CD4-positive, alpha-beta memory T cell (primary cell): Measurements from ENCODE around the gene RCE1. TPM values are rescaled to one million over a fixed set of nuclear protein-coding genes. Genes with fewer than 3 reads are reported as not detected.
"Not testable (repeated sequence)": the region's sequence is repeated elsewhere in the genome, so short reads cannot be mapped to it uniquely, and the experiment has no call there.

ENCODE experiments used
- CTCF ChIA-PET: fragments of 350-600 bp; sonication (Branson Sonifier 250); formaldehyde crosslinking; loops from one replicate; lab custom pipeline; 2021; ENCODE audit warnings: inconsistent platforms; ENCODE audit not compliant: partially characterized antibody; lab: Charles Lee
- POLR2A ChIA-PET: fragments of 350-600 bp; sonication (Branson Sonifier 250); formaldehyde crosslinking; loops from one replicate; lab custom pipeline; 2021; ENCODE audit not compliant: partially characterized antibody; lab: Charles Lee
- DNase-seq, 5 donors: peaks; one replicate each; pipeline versions ENCODE4 v3.0.0 to v3.0.0-alpha.2; 2020 to 2022; ENCODE audit warnings: mixed read lengths in 1 of 5
- H3K27ac ChIP-seq: one replicate; pipeline ENCODE4 v1.7.0; 2013; ENCODE audit warnings: low read depth, low read length
- H3K27me3 ChIP-seq: 2 replicates; pipeline ENCODE4 v1.7.0; 2013; ENCODE audit warnings: mild to moderate bottlenecking, low read length, moderate library complexity; ENCODE audit not compliant: insufficient read depth
- H3K36me3 ChIP-seq: 2 replicates; pipeline ENCODE4 v1.7.0; 2013; ENCODE audit warnings: mild to moderate bottlenecking, low read length, moderate library complexity; ENCODE audit not compliant: insufficient read depth
- H3K4me1 ChIP-seq: 2 replicates; pipeline ENCODE4 v1.7.0; 2013; ENCODE audit warnings: mild to moderate bottlenecking, low read length, moderate library complexity; ENCODE audit not compliant: insufficient read depth
- H3K4me3 ChIP-seq, 2 donors: one replicate each; pipeline ENCODE4 v1.7.0; 2013; ENCODE audit warnings: low read length in 2 of 2, mild to moderate bottlenecking in 1 of 2
- H3K9me3 ChIP-seq, 2 donors: one replicate each; pipeline ENCODE4 v1.7.0; 2013; ENCODE audit warnings: low read length in 2 of 2, control low read depth in 1 of 2; ENCODE audit not compliant: control insufficient read depth in 1 of 2
- H3K27ac Mint-ChIP-seq, 7 donors: one replicate each; pipeline ENCODE4 v1.8.0; 2020 to 2021; ENCODE audit warnings: mixed read lengths in 7 of 7, mild to moderate bottlenecking in 6 of 7, inconsistent platforms in 3 of 7, moderate library complexity in 3 of 7
- H3K27me3 Mint-ChIP-seq, 2 donors: one replicate each; pipeline ENCODE4 v1.8.0; 2020 to 2021; ENCODE audit warnings: mixed read lengths in 2 of 2
- H3K36me3 Mint-ChIP-seq, 2 donors: one replicate each; pipeline ENCODE4 v1.8.0; 2020 to 2021; ENCODE audit warnings: mixed read lengths in 2 of 2, inconsistent platforms in 1 of 2, mild to moderate bottlenecking in 1 of 2
- H3K4me1 Mint-ChIP-seq, 4 donors: one replicate each; pipeline ENCODE4 v1.8.0; 2020 to 2021; ENCODE audit warnings: mixed read lengths in 4 of 4, mild to moderate bottlenecking in 1 of 4
- H3K4me3 Mint-ChIP-seq, 8 donors: one replicate each; pipeline ENCODE4 v1.8.0; 2020 to 2021; ENCODE audit warnings: mixed read lengths in 8 of 8, mild to moderate bottlenecking in 7 of 8, moderate library complexity in 6 of 8, inconsistent platforms in 3 of 8
- H3K9me3 Mint-ChIP-seq, 8 donors: one replicate each; pipeline ENCODE4 v1.8.0; 2020 to 2021; ENCODE audit warnings: mixed read lengths in 8 of 8, mild to moderate bottlenecking in 5 of 8, inconsistent platforms in 3 of 8, moderate library complexity in 1 of 8
- intact Hi-C: fragments of 100-400 bp; cut with micrococcal nuclease; formaldehyde crosslinking; loops from one replicate; pipeline ENCODE4 v1.15.1; 2023
- polyA plus RNA-seq, 2 donors: library from polyadenylated mRNA; unstranded; fragments of 300-500 nt; fragmentation: Illumina TruSeq; gene quantifications; one replicate each; pipeline ENCODE4 v1.2.3, GENCODE V29; 2021
- total RNA-seq, 2 experiments: library from RNA; stranded (reverse); gene quantifications; one replicate each; pipeline ENCODE4 v1.2.3, GENCODE V29; 2021

The RCE1 gene
- total RNA-seq (10 to 100 TPM; 30.0 to 34.5 TPM), polyA plus RNA-seq (10 to 100 TPM; 23.3 to 31.3 TPM)

- intact Hi-C loops: loop anchor here (1.0 to 2.0 kb wide), 6 partner anchors 13 to 498 kb away; partner anchors contain the start of genes BRMS1, CCDC87, CCS and MRPL11
- H3K36me3 ChIP-seq: peaks cover 7% of the 10 kb centered on the region
- H3K27ac Mint-ChIP-seq: peak within 1 kb of the TSS; percentile 91 to 98 (median 96)
- POLR2A ChIA-PET: interaction anchor here (0.6 to 6.0 kb wide), 40 partner anchors 9 to 1225 kb away, joined by 3 to 122 read pairs (median 4); partner anchors contain the start of genes ACTN3, BBS1, BRMS1 and DPP3
- CTCF ChIA-PET: interaction anchor here (1.2 to 1.8 kb wide), 3 partner anchors 9 to 164 kb away, joined by 3 to 6 read pairs (median 4); no protein-coding TSS in a partner anchor
- H3K27me3 ChIP-seq: no peaks in the 10 kb centered on the region
- H3K4me3 ChIP-seq: peak within 1 kb of the TSS; percentile 88 to 96
- H3K36me3 Mint-ChIP-seq: peaks cover 8 to 46% of the 10 kb centered on the region in 2 donors
- H3K4me1 Mint-ChIP-seq: peaks cover 33 to 55% (median 44%) of the 10 kb centered on the region in 4 donors
- H3K27ac ChIP-seq: peak within 1 kb of the TSS; percentile 97
- peaks cover 50% of the 10 kb centered on the region for H3K4me1 ChIP-seq
- H3K9me3 Mint-ChIP-seq: peaks cover 0 to 5% (median 0%) of the 10 kb centered on the region in 8 donors
- peak within 1 kb of the TSS; percentile 87 to 96 (median 93) for H3K4me3 Mint-ChIP-seq
- H3K9me3 ChIP-seq: no peaks in the 10 kb centered on the region
- H3K27me3 Mint-ChIP-seq: no peaks in the 10 kb centered on the region
- DNase-seq: peak; percentile 85 to 93 (median 90)
These were observed at the start of gene RCE1 for GRCh38 chr11:66842896-66843775. Gene RCE1, plus strand, starts transcription at chr11:66843441. Its CDS starts 15 bp downstream, at chr11:66843456.

- H3K36me3 Mint-ChIP-seq: peaks cover 3 to 17% of the 10 kb centered on the region in 2 donors
- intact Hi-C loops, H3K9me3 Mint-ChIP-seq, H3K36me3 ChIP-seq, POLR2A ChIA-PET, DNase-seq, H3K4me1 Mint-ChIP-seq, H3K4me1 ChIP-seq, H3K27ac ChIP-seq, CTCF ChIA-PET, H3K4me3 Mint-ChIP-seq, H3K9me3 ChIP-seq, H3K27ac Mint-ChIP-seq, H3K27me3 Mint-ChIP-seq, H3K4me3 ChIP-seq, H3K27me3 ChIP-seq: not testable (repeated sequence)
These were observed 43.4 kb upstream of the RCE1 start for GRCh38 chr11:66799815-66800214.

DNA sequence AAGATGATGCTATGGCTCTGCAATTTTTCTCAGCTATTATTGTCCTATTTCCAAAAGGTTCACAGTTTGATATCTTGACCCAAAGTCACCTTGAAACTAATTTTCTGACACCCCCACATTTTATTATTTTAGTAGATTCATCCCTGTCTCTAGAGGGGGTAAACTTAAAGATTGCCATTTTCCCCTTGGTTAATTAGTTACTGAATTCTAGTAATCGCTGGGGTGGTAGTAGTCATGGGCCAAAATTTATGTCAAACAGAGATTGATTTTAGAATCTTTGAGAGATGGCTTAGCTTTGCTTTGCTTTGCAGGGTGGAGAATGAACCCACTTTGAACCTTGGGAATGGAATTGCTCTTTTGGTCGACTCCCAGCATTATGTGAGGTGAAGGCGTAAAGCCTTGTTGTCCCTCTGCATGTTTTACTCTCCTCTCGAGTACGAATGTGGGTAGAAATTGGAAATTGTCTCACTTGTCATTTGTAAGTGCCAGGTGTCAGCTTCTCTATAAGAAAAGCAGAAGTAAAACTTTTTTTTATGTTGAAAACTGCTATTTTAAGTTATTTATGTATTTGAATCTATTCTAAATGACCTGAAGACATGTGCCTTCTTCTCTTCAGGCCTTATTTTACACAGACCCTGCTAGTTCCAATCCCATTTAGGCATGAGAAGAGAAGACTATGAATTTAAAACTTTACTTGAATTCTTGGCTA lies 42.4 kb upstream of the RCE1 start:
- CTCF ChIA-PET: no interaction called here

DNA sequence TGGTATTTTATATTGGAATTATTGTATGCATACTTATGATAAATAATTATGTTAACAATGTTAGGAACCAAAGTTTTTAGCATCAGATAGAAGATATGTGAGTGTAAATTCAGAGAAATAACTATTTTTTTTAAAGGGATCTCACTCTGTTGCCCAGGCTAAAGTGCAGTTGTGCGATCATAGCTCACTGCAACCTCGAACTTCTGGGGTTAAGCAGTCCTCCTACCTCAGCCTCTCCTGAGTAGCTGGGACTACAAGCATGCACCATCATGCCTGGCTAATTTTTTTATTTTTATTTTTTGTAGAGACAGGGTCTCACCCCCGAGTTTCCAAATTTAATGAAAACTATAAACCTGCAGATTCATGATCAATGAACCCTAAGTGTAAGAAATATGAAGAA lies 33.6 kb upstream of the RCE1 start:
- Mint-ChIP-seq H3K27me3 (no peaks in the 10 kb centered on the region), H3K4me1 (no peaks in the 10 kb centered on the region), H3K4me3 (peak overlapping the region in 1 of 8 donors; percentile 43), H3K27ac (no peak overlapping the region), H3K36me3 (peaks cover 11 to 21% of the 10 kb centered on the region in 2 donors), H3K9me3 (peaks cover 0 to 2% (median 0%) of the 10 kb centered on the region in 8 donors)
- Histone ChIP-seq H3K36me3 (no peaks in the 10 kb centered on the region), H3K4me3 (no peak overlapping the region), H3K27me3 (no peaks in the 10 kb centered on the region), H3K4me1 (no peaks in the 10 kb centered on the region), H3K27ac (no peak overlapping the region), H3K9me3 (no peaks in the 10 kb centered on the region)
- no peak for DNase-seq
- intact Hi-C loops: no loop called here
- ChIA-PET CTCF (no interaction called here), POLR2A (no interaction called here)

More for the DNA sequence above, 42.4 kb upstream of the RCE1 start:
- no peak for DNase-seq
- no peak overlapping the region for H3K4me3 Mint-ChIP-seq
- peaks cover 0 to 2% (median 0%) of the 10 kb centered on the region in 8 donors for H3K9me3 Mint-ChIP-seq
- no peaks in the 10 kb centered on the region for H3K27me3 Mint-ChIP-seq
- Histone ChIP-seq H3K4me3 (no peak overlapping the region), H3K27me3 (no peaks in the 10 kb centered on the region), H3K9me3 (no peaks in the 10 kb centered on the region), H3K27ac (no peak overlapping the region), H3K4me1 (no peaks in the 10 kb centered on the region), H3K36me3 (no peaks in the 10 kb centered on the region)
- H3K27ac Mint-ChIP-seq: no peak overlapping the region
- no peaks in the 10 kb centered on the region for H3K4me1 Mint-ChIP-seq
- POLR2A ChIA-PET: interaction anchor here (0.6 kb wide), 1 partner anchor 150 kb away, joined by 3 read pairs; no protein-coding TSS in a partner anchor
- H3K36me3 Mint-ChIP-seq: peaks cover 4 to 21% of the 10 kb centered on the region in 2 donors
- intact Hi-C loops: no loop called here

GRCh38 chr11:66810576-66811185 lies 32.6 kb upstream of the RCE1 start:
- POLR2A ChIA-PET: no interaction called here
- no peaks in the 10 kb centered on the region for H3K4me1 ChIP-seq
- H3K36me3 Mint-ChIP-seq: peaks cover 11 to 17% of the 10 kb centered on the region in 2 donors
- CTCF ChIA-PET: no interaction called here
- no peak overlapping the region for H3K4me3 Mint-ChIP-seq
- H3K27ac ChIP-seq: no peak overlapping the region
- no peaks in the 10 kb centered on the region for H3K36me3 ChIP-seq
- H3K27me3 Mint-ChIP-seq: no peaks in the 10 kb centered on the region
- no peaks in the 10 kb centered on the region for H3K4me1 Mint-ChIP-seq
- intact Hi-C loops: no loop called here
- no peaks in the 10 kb centered on the region for H3K27me3 ChIP-seq
- peak overlapping the region in 1 of 7 donors; percentile 37 for H3K27ac Mint-ChIP-seq
- no peaks in the 10 kb centered on the region for H3K9me3 ChIP-seq
- no peak for DNase-seq
- peaks cover 0 to 2% (median 0%) of the 10 kb centered on the region in 8 donors for H3K9me3 Mint-ChIP-seq
- no peak overlapping the region for H3K4me3 ChIP-seq

- intact Hi-C loops: no loop called here
- H3K4me3 ChIP-seq: no peak overlapping the region
- no peaks in the 10 kb centered on the region for H3K4me1 ChIP-seq
- Mint-ChIP-seq H3K27ac (no peak overlapping the region), H3K4me3 (no peak overlapping the region), H3K27me3 (no peaks in the 10 kb centered on the region), H3K9me3 (no peaks in the 10 kb centered on the region), H3K36me3 (peaks cover 6 to 11% of the 10 kb centered on the region in 2 donors), H3K4me1 (no peaks in the 10 kb centered on the region)
- H3K9me3 ChIP-seq: no peaks in the 10 kb centered on the region
- H3K36me3 ChIP-seq: no peaks in the 10 kb centered on the region
- no peak overlapping the region for H3K27ac ChIP-seq
- POLR2A ChIA-PET: no interaction called here
- CTCF ChIA-PET: no interaction called here
- H3K27me3 ChIP-seq: no peaks in the 10 kb centered on the region
- DNase-seq: no peak
These were observed 28.6 kb upstream of the RCE1 start for GRCh38 chr11:66814678-66815077.
